Parathyroid adenoma (tissue), 2 donors: ENCODE measurements around the gene STIM2.

Experiments used
- H2AFZ ChIP-seq: fragments of 300-600 bp; sonication (generic); one replicate; pipeline ENCODE4 v1.7.0; 2017; ENCODE audit warnings: antibody characterized with exemption, mild to moderate bottlenecking
- H3K27ac ChIP-seq: fragments of 300-600 bp; sonication (generic); one replicate; pipeline ENCODE4 v1.7.0; 2017
- H3K27me3 ChIP-seq: fragments of 300-600 bp; sonication (generic); one replicate; pipeline ENCODE4 v1.7.0; 2017; ENCODE audit warnings: low read length; ENCODE audit not compliant: control insufficient read depth, insufficient read depth
- H3K36me3 ChIP-seq: fragments of 300-600 bp; sonication (generic); one replicate; pipeline ENCODE4 v1.7.0; 2017; ENCODE audit warnings: low read length; ENCODE audit not compliant: control insufficient read depth, insufficient read depth
- H3K4me1 ChIP-seq: fragments of 300-600 bp; sonication (generic); one replicate; pipeline ENCODE4 v1.7.0; 2017; ENCODE audit warnings: control low read depth
- H3K4me2 ChIP-seq: fragments of 300-600 bp; sonication (generic); one replicate; pipeline ENCODE4 v1.7.0; 2017; ENCODE audit warnings: low read length
- H3K4me3 ChIP-seq: fragments of 300-600 bp; sonication (generic); one replicate; pipeline ENCODE4 v1.7.0; 2017; ENCODE audit warnings: low read depth, low read length
- H3K79me2 ChIP-seq: fragments of 300-600 bp; sonication (generic); one replicate; pipeline ENCODE4 v1.7.0; 2017; ENCODE audit warnings: control low read depth
- H3K9ac ChIP-seq: fragments of 300-600 bp; sonication (generic); one replicate; pipeline ENCODE4 v1.7.0; 2017; ENCODE audit warnings: mild to moderate bottlenecking
- H3K9me3 ChIP-seq: fragments of 300-600 bp; sonication (generic); one replicate; pipeline ENCODE4 v1.7.0; 2017; ENCODE audit warnings: low read length; ENCODE audit not compliant: control insufficient read depth
- CTCF ChIP-seq: fragments of 300-600 bp; sonication (generic); IDR thresholded peaks from one replicate; pipeline ENCODE4 v1.7.0; 2017; ENCODE audit warnings: antibody characterized with exemption, mild to moderate bottlenecking
- donor health status: primary hyperparathyroidism.

Gene STIM2

GRCh38 chr4:26953366-26953765, 92.7 kb downstream of the STIM2 start:
- no peaks in the 10 kb centered on the region for H3K9me3 ChIP-seq
- no peak overlapping the region for H2AFZ ChIP-seq
- no peak overlapping the region for H3K27ac ChIP-seq
- H3K9ac ChIP-seq: no peak overlapping the region
- H3K4me3 ChIP-seq: no peak overlapping the region
- H3K27me3 ChIP-seq: no peaks in the 10 kb centered on the region
- no peaks in the 10 kb centered on the region for H3K4me1 ChIP-seq
- H3K36me3 ChIP-seq: no peaks in the 10 kb centered on the region
- H3K4me2 ChIP-seq: no peak overlapping the region
- TF ChIP-seq CTCF: no peak
- H3K79me2 ChIP-seq: no peaks in the 10 kb centered on the region

- Histone ChIP-seq H3K4me3 (no peak overlapping the region), H3K79me2 (no peaks in the 10 kb centered on the region), H3K9ac (no peak overlapping the region), H3K9me3 (no peaks in the 10 kb centered on the region), H3K4me2 (no peak overlapping the region), H3K27me3 (no peaks in the 10 kb centered on the region), H3K27ac (no peak overlapping the region), H3K36me3 (no peaks in the 10 kb centered on the region), H3K4me1 (no peaks in the 10 kb centered on the region), H2AFZ (no peak overlapping the region)
- no peak for TF ChIP-seq CTCF
These were observed 93.3 kb downstream of the STIM2 start for GRCh38 chr4:26953770-26954423.

GRCh38 chr4:26955241-26955640, 94.6 kb downstream of the STIM2 start:
- no peak overlapping the region for H3K27ac ChIP-seq
- no peaks in the 10 kb centered on the region for H3K9me3 ChIP-seq
- no peak overlapping the region for H3K4me3 ChIP-seq
- no peak overlapping the region for H2AFZ ChIP-seq
- no peak overlapping the region for H3K9ac ChIP-seq
- no peaks in the 10 kb centered on the region for H3K36me3 ChIP-seq
- no peaks in the 10 kb centered on the region for H3K4me1 ChIP-seq
- no peak for TF ChIP-seq CTCF
- H3K27me3 ChIP-seq: no peaks in the 10 kb centered on the region
- no peaks in the 10 kb centered on the region for H3K79me2 ChIP-seq
- no peak overlapping the region for H3K4me2 ChIP-seq

- Histone ChIP-seq H3K4me1 (no peaks in the 10 kb centered on the region), H3K27ac (no peak overlapping the region), H3K27me3 (no peaks in the 10 kb centered on the region), H3K4me3 (no peak overlapping the region), H3K79me2 (no peaks in the 10 kb centered on the region), H3K9ac (no peak overlapping the region), H3K4me2 (no peak overlapping the region), H3K36me3 (no peaks in the 10 kb centered on the region), H3K9me3 (no peaks in the 10 kb centered on the region), H2AFZ (no peak overlapping the region)
- no peak for TF ChIP-seq CTCF
These were observed 98.4 kb downstream of the STIM2 start for GRCh38 chr4:26958925-26959653.

GRCh38 chr4:26959654-26960047, 99.0 kb downstream of the STIM2 start:
- H3K4me2 ChIP-seq: no peak overlapping the region
- H3K4me3 ChIP-seq: no peak overlapping the region
- no peaks in the 10 kb centered on the region for H3K4me1 ChIP-seq
- no peaks in the 10 kb centered on the region for H3K9me3 ChIP-seq
- TF ChIP-seq CTCF: no peak
- H3K79me2 ChIP-seq: no peaks in the 10 kb centered on the region
- no peak overlapping the region for H3K27ac ChIP-seq
- H2AFZ ChIP-seq: no peak overlapping the region
- no peak overlapping the region for H3K9ac ChIP-seq
- H3K36me3 ChIP-seq: no peaks in the 10 kb centered on the region
- H3K27me3 ChIP-seq: no peaks in the 10 kb centered on the region
